IMR-90 (cell line): ENCODE measurements around the gene KLF9. TPM values are rescaled to one million over a fixed set of nuclear protein-coding genes. Genes with fewer than 3 reads are reported as not detected.

ENCODE experiments used
- ATAC-seq: fragments of 200-7000 bp; cut with Tn5 transposase; 2 replicates; pipeline ENCODE4 v1.9.1; 2020; ENCODE audit warnings: low read depth, mild to moderate bottlenecking, moderate library complexity
- BruUV-seq: library from RNA; stranded (reverse); fragments of 400-500 nt; replicated peaks from 2 replicates; lab custom pipeline; 2021; lab: Mats Ljungman, UMichigan
- CTCF ChIA-PET: fragments of 300-600 bp; formaldehyde crosslinking; extraction: SDS; loops from one replicate; lab custom pipeline; 2021; ENCODE audit warnings: antibody characterized with exemption; lab: Yijun Ruan, JAX
- POLR2A ChIA-PET: fragments of 300-600 bp; sonication (Branson Sonifier 250); formaldehyde crosslinking; loops from one replicate; lab custom pipeline; 2022; ENCODE audit warnings: antibody characterized with exemption; ENCODE audit not compliant: unreplicated experiment; lab: Charles Lee
- DNase-seq: peaks from one replicate; pipeline ENCODE4 v3.0.0; 2013
- H2AFZ ChIP-seq: replicated peaks from 2 replicates; pipeline ENCODE3; 2013; ENCODE audit warnings: low read length, mild to moderate bottlenecking; ENCODE audit not compliant: poor library complexity
- H2AK5ac ChIP-seq: 2 replicates; pipeline ENCODE4 v1.6.1; 2013; ENCODE audit warnings: low read depth, low read length, inconsistent platforms
- H2AK9ac ChIP-seq: replicated peaks from 2 replicates; pipeline ENCODE3; 2013; ENCODE audit warnings: mild to moderate bottlenecking, low read depth, low read length, moderate library complexity; ENCODE audit not compliant: poor library complexity
- H2BK120ac ChIP-seq: 2 replicates; pipeline ENCODE4 v1.6.1; 2013; ENCODE audit warnings: low read depth, low read length, inconsistent platforms
- H2BK15ac ChIP-seq: 3 replicates; pipeline ENCODE4 v1.6.1; 2013; ENCODE audit warnings: low read depth, low read length, inconsistent platforms
- H2BK20ac ChIP-seq: 2 replicates; pipeline ENCODE4 v1.6.1; 2013; ENCODE audit warnings: low read depth, mild to moderate bottlenecking, inconsistent platforms, low read length, moderate library complexity
- H2BK5ac ChIP-seq: 2 replicates; pipeline ENCODE4 v1.6.1; 2013; ENCODE audit warnings: mild to moderate bottlenecking, low read depth, low read length, inconsistent platforms; ENCODE audit not compliant: poor library complexity, severe bottlenecking
- H3K14ac ChIP-seq: replicated peaks from 2 replicates; pipeline ENCODE4 v1.6.1; 2013; ENCODE audit warnings: low read depth, low read length, inconsistent platforms
- H3K18ac ChIP-seq: 2 replicates; pipeline ENCODE4 v1.6.1; 2013; ENCODE audit warnings: low read depth, low read length, control low read depth
- H3K23ac ChIP-seq: 2 replicates; pipeline ENCODE4 v1.6.1; 2013; ENCODE audit warnings: low read depth, low read length, inconsistent platforms
- H3K27ac ChIP-seq: 2 replicates; pipeline ENCODE4 v1.5.1; 2013; ENCODE audit warnings: mild to moderate bottlenecking, control low read depth, low read length; ENCODE audit not compliant: insufficient read depth
- H3K27me3 ChIP-seq: 2 replicates; pipeline ENCODE4 v1.6.1; 2013; ENCODE audit warnings: low read length; ENCODE audit not compliant: control insufficient read depth, insufficient read depth
- H3K36me3 ChIP-seq: 2 replicates; pipeline ENCODE4 v1.6.1; 2013; ENCODE audit warnings: low read length, mixed read lengths; ENCODE audit not compliant: control insufficient read depth, insufficient read depth
- H3K4ac ChIP-seq: 2 replicates; pipeline ENCODE4 v1.6.1; 2013; ENCODE audit warnings: low read depth, low read length, inconsistent platforms
- H3K4me1 ChIP-seq: 2 replicates; pipeline ENCODE4 v1.6.1; 2013; ENCODE audit warnings: low read length, mixed read lengths; ENCODE audit not compliant: control insufficient read depth, insufficient read depth
- H3K4me2 ChIP-seq: 2 replicates; pipeline ENCODE4 v1.6.1; 2013; ENCODE audit warnings: low read depth, mild to moderate bottlenecking, control low read depth, low read length, moderate library complexity
- H3K4me3 ChIP-seq: 2 replicates; pipeline ENCODE4 v1.5.1; 2013; ENCODE audit warnings: low read depth, mild to moderate bottlenecking, control low read depth, low read length, moderate library complexity; ENCODE audit not compliant: insufficient read depth
- H3K56ac ChIP-seq: 2 replicates; pipeline ENCODE4 v1.6.1; 2013; ENCODE audit warnings: low read length, inconsistent platforms; ENCODE audit not compliant: insufficient read depth; ENCODE audit errors: extremely low read depth
- H3K79me1 ChIP-seq, 2 experiments: 2 replicates each; pipeline ENCODE4 v1.6.1; 2013; ENCODE audit warnings: low read length in 2 of 2, inconsistent platforms in 1 of 2, low read depth in 1 of 2
- H3K9ac ChIP-seq: 2 replicates; pipeline ENCODE4 v1.6.1; 2013; ENCODE audit warnings: low read depth, low read length, control low read depth
- H3K9me1 ChIP-seq: 2 replicates; pipeline ENCODE4 v1.6.1; 2013; ENCODE audit warnings: low read length, inconsistent platforms; ENCODE audit not compliant: insufficient read depth
- H3K9me3 ChIP-seq: 2 replicates; pipeline ENCODE4 v1.6.1; 2013; ENCODE audit warnings: low read length; ENCODE audit not compliant: control insufficient read depth, insufficient read depth
- H4K20me1 ChIP-seq: 2 replicates; pipeline ENCODE4 v1.6.1; 2013; ENCODE audit warnings: low read length, inconsistent platforms; ENCODE audit not compliant: insufficient read depth
- H4K5ac ChIP-seq: 2 replicates; pipeline ENCODE4 v1.6.1; 2013; ENCODE audit warnings: mild to moderate bottlenecking, low read depth, low read length, control low read depth
- H4K8ac ChIP-seq, 2 experiments: 2 replicates each; pipeline ENCODE4 v1.6.1; 2013; ENCODE audit warnings: low read depth in 2 of 2, low read length in 2 of 2, control low read depth in 1 of 2, inconsistent platforms in 1 of 2
- H4K91ac ChIP-seq: 2 replicates; pipeline ENCODE4 v1.6.1; 2013; ENCODE audit warnings: low read depth, low read length, inconsistent platforms; ENCODE audit not compliant: insufficient read depth
- MAFK ChIP-seq: IDR thresholded peaks from 2 replicates; pipeline ENCODE4 v1.6.1; 2012; ENCODE audit warnings: low read depth, low read length, improper control_type of control experiment
- RCOR1 ChIP-seq: IDR thresholded peaks from 2 replicates; pipeline ENCODE4 v1.6.1; 2012; ENCODE audit warnings: mild to moderate bottlenecking, low read length, improper control_type of control experiment; ENCODE audit not compliant: insufficient replicate concordance
- WGBS, 2 experiments: methylation state at CpG; one replicate each; pipeline versions ENCODE4 v1.1.5 to v1.1.7; 2013; ENCODE audit warnings: missing lambda C conversion rate in 2 of 2; ENCODE audit not compliant: insufficient read length in 1 of 2; ENCODE audit errors: extremely low coverage in 2 of 2; 5-methylcytosine and 5-hydroxymethylcytosine counted together
- dilution Hi-C: fragments of 300-500 bp; cut with HindIII; formaldehyde crosslinking; loops from one replicate; pipeline ENCODE4 v1.14.3; 2018; ENCODE audit warnings: low sequenced_read_pairs; ENCODE audit not compliant: unreplicated experiment
- in situ Hi-C: fragments of 300-500 bp; cut with MboI; formaldehyde crosslinking; loops from 3 replicates; pipeline ENCODE4 v1.14.3; 2019; ENCODE audit warnings: low sequenced_read_pairs, inconsistent platforms, mixed read lengths
- intact Hi-C: fragments of 100-400 bp; cut with micrococcal nuclease; formaldehyde crosslinking; loops from 2 replicates; pipeline ENCODE4 v1.10.0; 2022
- polyA plus RNA-seq, 3 experiments: library from polyadenylated mRNA; depleted of rRNA; stranded (reverse); fragments of >200 nt; gene quantifications; 2 replicates each; pipeline ENCODE4 v1.2.3, GENCODE V29; 2012; ENCODE audit warnings: low replicate concordance in 1 of 3
- total RNA-seq: library from RNA; depleted of rRNA; stranded (reverse); fragments of >200 nt; gene quantifications from 2 replicates; pipeline ENCODE4 v1.2.3, GENCODE V29; 2012

KLF9 gene
- total and polyA plus RNA-seq, 2 of the 4 experiments (the other 2 are of a cell fraction), result 4.1 to 7.5 TPM

GRCh38 chr9:70363760-70364159 lies 50.7 kb downstream of the KLF9 start:
- no peak for ATAC-seq
- H2BK5ac ChIP-seq, result no peak overlapping the region
- TF ChIP-seq RCOR1 (no peak), MAFK (peak; percentile 83)
- no peak overlapping the region for H3K4me3 ChIP-seq
- H3K4me2 ChIP-seq, result no peak overlapping the region
- H4K20me1 ChIP-seq, result no peaks in the 10 kb centered on the region
- H3K79me1 ChIP-seq, result no peaks in the 10 kb centered on the region
- no peaks in the 10 kb centered on the region for H3K9me3 ChIP-seq
- H3K9me1 ChIP-seq, result peaks cover 4% of the 10 kb centered on the region; the same call in 1 of the 2 replicates
- in situ Hi-C loops (no loop called here), dilution Hi-C loops (no loop called here), intact Hi-C loops (no loop called here)
- no peak overlapping the region for H3K9ac ChIP-seq
- no peaks in the 10 kb centered on the region for H3K27me3 ChIP-seq
- no peak overlapping the region for H2BK120ac ChIP-seq
- no peak overlapping the region for H3K56ac ChIP-seq
- ChIA-PET POLR2A (no interaction called here), CTCF (no interaction called here)
- H2AFZ ChIP-seq, result no peak overlapping the region
- H3K23ac ChIP-seq, result no peak overlapping the region
- no peak overlapping the region for H4K8ac ChIP-seq
- no peak overlapping the region for H4K5ac ChIP-seq
- H3K4ac ChIP-seq, result no peak overlapping the region
- no peak overlapping the region for H4K91ac ChIP-seq
- WGBS, 2 experiments, result 100% methylated on average over 2 of the region's 7 CpGs; no CpG with 5 or more reads in 1 of the 2 experiments
- H2BK15ac ChIP-seq, result no peak overlapping the region
- H3K36me3 ChIP-seq, result no peaks in the 10 kb centered on the region
- DNase-seq, result no peak
- no peak overlapping the region for H3K14ac ChIP-seq
- no TSS peak for BruUV-seq
- no peak overlapping the region for H3K27ac ChIP-seq
- no peak overlapping the region for H3K18ac ChIP-seq
- no peak overlapping the region for H2AK9ac ChIP-seq
- no peaks in the 10 kb centered on the region for H3K4me1 ChIP-seq
- no peak overlapping the region for H2BK20ac ChIP-seq
- H2AK5ac ChIP-seq, result no peak overlapping the region
